DMS53 treated with DMSO at 0.1 percent for 48 hours (cell line): ENCODE results near the gene SLC39A11.
"Not testable (repeated sequence)": the region's sequence is repeated elsewhere in the genome, so short reads cannot be mapped to it uniquely, and the experiment has no call there.

Experiments
- DNase-seq: peaks from one replicate; lab custom pipeline; 2025; ENCODE audit not compliant: unreplicated experiment; lab: John Stamatoyannopoulos, UW

The SLC39A11 gene

GRCh38 chr17:72953621-72954020 is 138.9 kb downstream of the SLC39A11 start:
- no peak for DNase-seq

GRCh38 chr17:72952641-72953315 is 139.7 kb downstream of the SLC39A11 start:
- DNase-seq, result no peak

GRCh38 chr17:72952220-72952619 is 140.3 kb downstream of the SLC39A11 start:
- no peak for DNase-seq

GRCh38 chr17:72950242-72950931 is 142.1 kb downstream of the SLC39A11 start:
- no peak for DNase-seq

GRCh38 chr17:72948115-72948514 is 144.4 kb downstream of the SLC39A11 start:
- DNase-seq, result no peak

- DNase-seq, result no peak
Measured at GRCh38 chr17:72947475-72947874, 145.0 kb downstream of the SLC39A11 start.

GRCh38 chr17:72946696-72947095 is 145.8 kb downstream of the SLC39A11 start:
- DNase-seq, result no peak

GRCh38 chr17:72946156-72946555 is 146.3 kb downstream of the SLC39A11 start:
- no peak for DNase-seq

GRCh38 chr17:72945473-72945872 is 147.0 kb downstream of the SLC39A11 start:
- no peak for DNase-seq

- DNase-seq, result no peak
Measured at GRCh38 chr17:72943826-72944689, 148.4 kb downstream of the SLC39A11 start.

- no peak for DNase-seq
Measured at GRCh38 chr17:72942579-72942978, 149.9 kb downstream of the SLC39A11 start.

- DNase-seq, result no peak
Measured at GRCh38 chr17:72940496-72940895, 152.0 kb downstream of the SLC39A11 start.

GRCh38 chr17:72938482-72938881 is 154.0 kb downstream of the SLC39A11 start:
- no peak for DNase-seq

- no peak for DNase-seq
Measured at GRCh38 chr17:72937707-72938106, 154.8 kb downstream of the SLC39A11 start.

GRCh38 chr17:72937254-72937653 is 155.2 kb downstream of the SLC39A11 start:
- not testable (repeated sequence) for DNase-seq

GRCh38 chr17:72935984-72936383 is 156.5 kb downstream of the SLC39A11 start:
- no peak for DNase-seq

- DNase-seq, result no peak
Measured at GRCh38 chr17:72934927-72935326, 157.6 kb downstream of the SLC39A11 start.

- DNase-seq, result no peak
Measured at GRCh38 chr17:72931635-72932034, 160.9 kb downstream of the SLC39A11 start.

- no peak for DNase-seq
Measured at GRCh38 chr17:72931163-72931562, 161.3 kb downstream of the SLC39A11 start.

- DNase-seq, result no peak
Measured at GRCh38 chr17:72930031-72930430, 162.5 kb downstream of the SLC39A11 start.

GRCh38 chr17:72928454-72929136 is 163.9 kb downstream of the SLC39A11 start:
- no peak for DNase-seq
